HG03108 (cell line): ENCODE results near the gene LSM12.

Source experiments
- ATAC-seq: cut with Tn5 transposase; IDR thresholded peaks from one replicate; pipeline ENCODE4 v1.9.1; 2021; ENCODE audit warnings: moderate library complexity; ENCODE audit not compliant: unreplicated experiment

Gene LSM12

GRCh38 chr17:43988301-43988700 is 78.2 kb downstream of the LSM12 start:
- no peak for ATAC-seq

- ATAC-seq: no peak
Observed at GRCh38 chr17:43987131-43988021, 79.1 kb downstream of the LSM12 start.

DNA sequence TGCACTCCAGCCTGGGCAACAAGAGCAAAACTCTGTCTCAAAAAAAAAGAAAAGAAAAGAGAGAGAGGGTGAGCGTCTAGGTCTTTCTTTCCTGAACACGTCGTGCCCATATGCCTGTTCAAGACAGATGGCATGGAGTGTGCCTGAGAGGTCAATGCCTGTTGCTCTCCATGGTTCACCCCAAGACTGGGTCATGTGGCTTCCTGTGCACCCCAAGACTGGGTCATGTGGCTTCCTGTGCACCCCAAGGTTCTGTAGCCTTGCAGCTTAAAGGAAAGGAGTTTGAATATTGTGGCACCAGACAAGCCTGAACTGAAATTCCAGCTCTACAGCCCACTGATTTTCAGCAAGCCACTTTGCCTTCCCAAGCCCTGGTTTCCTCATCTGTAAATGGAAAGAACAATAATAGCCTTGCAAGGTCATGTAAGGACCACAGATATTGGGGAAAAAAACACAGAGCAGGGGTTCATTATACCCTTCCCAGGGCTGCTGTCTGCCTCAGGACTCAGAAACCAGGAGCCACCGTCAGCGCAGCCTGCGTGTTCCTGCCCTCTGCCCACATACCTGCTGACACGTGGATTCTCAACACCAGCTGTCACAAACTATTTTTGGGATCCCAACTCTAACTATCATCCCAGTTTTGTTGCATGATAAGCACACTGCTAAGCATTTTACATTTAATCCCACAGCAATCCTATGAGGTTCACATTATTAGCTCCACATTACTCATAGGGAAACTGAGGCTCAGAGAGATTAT is 80.1 kb downstream of the LSM12 start:
- no peak for ATAC-seq

DNA sequence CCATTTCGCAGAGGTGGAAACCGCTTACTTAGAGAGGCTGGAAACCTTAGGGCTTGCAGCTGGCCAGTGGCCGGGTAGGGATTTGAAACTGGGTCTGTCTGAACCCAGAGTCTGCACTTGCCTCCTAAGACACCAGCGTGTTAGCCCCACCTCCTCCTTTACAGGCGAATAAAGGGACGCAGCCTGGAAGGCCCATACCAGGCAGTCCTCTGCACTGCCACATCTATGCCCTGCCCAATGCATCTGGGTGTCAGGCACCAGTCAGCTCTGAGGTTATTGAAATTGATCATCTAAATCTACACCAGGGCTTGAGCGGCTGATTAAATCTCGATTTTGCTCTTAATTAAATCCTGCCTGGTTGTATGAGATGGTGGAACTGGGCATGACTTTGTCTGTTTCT is 82.0 kb downstream of the LSM12 start:
- no peak for ATAC-seq
